Endothelial cell of umbilical vein (primary cell): ENCODE measurements around the gene VPS11. TPM values are rescaled to one million over a fixed set of nuclear protein-coding genes. Genes with fewer than 3 reads are reported as not detected.

ENCODE experiments used
- BruUV-seq: library from RNA; stranded (reverse); fragments of 400-500 nt; replicated peaks from 2 replicates; lab custom pipeline; 2021; lab: Mats Ljungman, UMichigan
- CTCF ChIA-PET: fragments of 300-600, 350-600 bp; sonication (Branson Sonifier 250); formaldehyde crosslinking; loops from one replicate; lab custom pipeline; 2021; ENCODE audit warnings: antibody characterized with exemption, inconsistent platforms; lab: Charles Lee
- POLR2A ChIA-PET: fragments of 300-600, 350-600 bp; sonication (Branson Sonifier 250); formaldehyde crosslinking; loops from one replicate; lab custom pipeline; 2021; ENCODE audit warnings: antibody characterized with exemption, inconsistent platforms; lab: Charles Lee
- DNase-seq: peaks from one replicate; pipeline ENCODE4 v3.0.0-alpha.2; 2011; ENCODE audit warnings: low read depth, low spot score
- FAIRE-seq: peaks from 2 replicates; lab custom pipeline; 2011; peaks lifted over from hg19 to GRCh38; lab: Jason Lieb, UNC
- H2AFZ ChIP-seq: 2 replicates; pipeline ENCODE4 v1.6.0; 2012; ENCODE audit warnings: low read depth, low read length, control low read depth, inconsistent platforms
- H3K27ac ChIP-seq: 2 replicates; pipeline ENCODE4 v1.5.1; 2011; ENCODE audit warnings: low read depth, mild to moderate bottlenecking, control low read depth, low read length, moderate library complexity; ENCODE audit not compliant: insufficient read depth
- H3K27me3 ChIP-seq, 2 experiments: 2 replicates each; pipeline versions ENCODE4 v1.6.0 to v1.6.1; 2011; ENCODE audit warnings: low read length in 2 of 2, mixed read lengths in 1 of 2; ENCODE audit not compliant: control insufficient read depth in 2 of 2, insufficient read depth in 2 of 2
- H3K36me3 ChIP-seq, 2 experiments: 2 replicates in 1 of 2; 3 replicates in 1 of 2; pipeline ENCODE4 v1.5.1; 2011; ENCODE audit warnings: low read length in 2 of 2, mild to moderate bottlenecking in 1 of 2, moderate library complexity in 1 of 2; ENCODE audit not compliant: control insufficient read depth in 2 of 2, insufficient read depth in 2 of 2; ENCODE audit errors: extremely low read depth in 1 of 2
- H3K4me1 ChIP-seq: 3 replicates; pipeline ENCODE4 v1.5.1; 2011; ENCODE audit warnings: mild to moderate bottlenecking, low read length; ENCODE audit not compliant: control insufficient read depth, insufficient read depth; ENCODE audit errors: extremely low read depth
- H3K4me2 ChIP-seq: 2 replicates; pipeline ENCODE4 v1.6.1; 2011; ENCODE audit warnings: low read length, control low read depth, mixed read lengths; ENCODE audit not compliant: insufficient read depth
- H3K4me3 ChIP-seq, 3 experiments: fragments of 200-600 bp in 1 of 3; sonication (generic), shearing (Covaris generic) in 1 of 3; replicated peaks in 1 of 3; 2 replicates each; pipeline ENCODE4 v1.5.1; 2011 to 2016; ENCODE audit warnings: control low read depth in 3 of 3, low read length in 3 of 3, mild to moderate bottlenecking in 2 of 3, inconsistent platforms in 1 of 3, low read depth in 1 of 3, moderate library complexity in 1 of 3; ENCODE audit not compliant: insufficient read depth in 1 of 3
- H3K79me2 ChIP-seq: 2 replicates; pipeline ENCODE4 v1.6.0; 2012; ENCODE audit warnings: low read length, inconsistent platforms; ENCODE audit not compliant: control insufficient read depth, insufficient read depth
- H3K9ac ChIP-seq: replicated peaks from 2 replicates; pipeline ENCODE3; 2011; ENCODE audit warnings: low read length, control low read depth; ENCODE audit not compliant: insufficient read depth; ENCODE audit errors: extremely low read depth
- H3K9me1 ChIP-seq: replicated peaks from 3 replicates; pipeline ENCODE4 v1.6.0; 2011; ENCODE audit warnings: mild to moderate bottlenecking, low read length; ENCODE audit not compliant: control insufficient read depth, insufficient read depth; ENCODE audit errors: extremely low read depth
- H3K9me3 ChIP-seq: replicated peaks from 2 replicates; pipeline ENCODE4 v1.5.1; 2012; ENCODE audit warnings: low read length, inconsistent platforms; ENCODE audit not compliant: control insufficient read depth, insufficient read depth
- H4K20me1 ChIP-seq: replicated peaks from 2 replicates; pipeline ENCODE3; 2011; ENCODE audit warnings: mild to moderate bottlenecking, low read length; ENCODE audit not compliant: control insufficient read depth, insufficient read depth; ENCODE audit errors: extremely low read depth
- EZH2 ChIP-seq: IDR thresholded peaks from 2 replicates; pipeline ENCODE4 v1.6.1; 2012; ENCODE audit warnings: borderline replicate concordance, low read depth, mild to moderate bottlenecking, moderate library complexity, low read length, inconsistent platforms; ENCODE audit not compliant: severe bottlenecking
- FOS ChIP-seq: IDR thresholded peaks from 2 replicates; pipeline ENCODE4 v1.6.1; 2011; ENCODE audit warnings: mild to moderate bottlenecking, low read length, moderate library complexity, borderline replicate concordance; ENCODE audit not compliant: insufficient read depth
- GATA2 ChIP-seq: IDR thresholded peaks from 2 replicates; pipeline ENCODE4 v1.7.0; 2011; ENCODE audit warnings: low read depth, mild to moderate bottlenecking, moderate library complexity, mixed read lengths, low read length; ENCODE audit not compliant: insufficient read length, insufficient read depth
- JUN ChIP-seq: IDR thresholded peaks from 2 replicates; pipeline ENCODE4 v1.6.1; 2011; ENCODE audit warnings: borderline replicate concordance, low read depth; ENCODE audit not compliant: insufficient read length, insufficient read depth
- MYC ChIP-seq: IDR thresholded peaks from one replicate; pipeline ENCODE4 v1.6.1; 2011; ENCODE audit warnings: mild to moderate bottlenecking, low read depth, low read length
- POLR2A ChIP-seq: IDR thresholded peaks from 2 replicates; pipeline ENCODE4 v1.6.1; 2012; ENCODE audit warnings: low read depth, mild to moderate bottlenecking, control low read depth, low read length
- POLR2AphosphoS5 ChIP-seq: IDR thresholded peaks from 2 replicates; pipeline ENCODE4 v1.6.1; 2012; ENCODE audit warnings: low read depth, mild to moderate bottlenecking, control low read depth, low read length, moderate library complexity; ENCODE audit not compliant: insufficient read depth
- dilution Hi-C: fragments of 300-500 bp; cut with MboI; formaldehyde crosslinking; loops from one replicate; pipeline ENCODE4 v1.15.0; 2019; ENCODE audit warnings: low sequenced_read_pairs; ENCODE audit not compliant: extremely low pct_ligation_motif_present
- intact Hi-C: fragments of 100-400 bp; cut with micrococcal nuclease; formaldehyde crosslinking; loops from one replicate; pipeline ENCODE4 v1.10.0; 2022
- polyA plus RNA-seq, 4 experiments: library from polyadenylated mRNA; depleted of rRNA in 3 of 4; stranded (reverse) in 3 of 4; unstranded in 1 of 4; fragments of >200 nt; gene quantifications; 2 replicates each; pipeline versions ENCODE4 v1.2.1 to v1.2.3, GENCODE V29; 2011 to 2012; ENCODE audit warnings: missing spikeins in 1 of 4
- total RNA-seq: library from RNA; stranded (reverse); gene quantifications from 2 replicates; pipeline ENCODE4 v1.2.3, GENCODE V29; 2021
- TF ChIP-seq, protein P1 (sequence below): IDR thresholded peaks from 2 replicates; pipeline ENCODE4 v1.6.1; 2011; ENCODE audit not compliant: insufficient read depth, insufficient read length
- TF ChIP-seq, protein P2 (sequence below), 2 donors: IDR thresholded peaks; 1 replicate in 1 of 2; 2 replicates in 1 of 2; pipeline ENCODE4 v1.5.1; 2011; ENCODE audit warnings: low read length in 2 of 2, mild to moderate bottlenecking in 2 of 2, moderate library complexity in 2 of 2, control low read depth in 1 of 2, inconsistent platforms in 1 of 2, low read depth in 1 of 2; ENCODE audit not compliant: insufficient read depth in 1 of 2; ENCODE audit errors: extremely low read depth in 1 of 2

Gene VPS11
- total and polyA plus RNA-seq, 2 donors (not counting 3 experiments of a cell fraction or from before 2014, with no cell fraction given), result 26.4 to 31.0 TPM

DNA sequence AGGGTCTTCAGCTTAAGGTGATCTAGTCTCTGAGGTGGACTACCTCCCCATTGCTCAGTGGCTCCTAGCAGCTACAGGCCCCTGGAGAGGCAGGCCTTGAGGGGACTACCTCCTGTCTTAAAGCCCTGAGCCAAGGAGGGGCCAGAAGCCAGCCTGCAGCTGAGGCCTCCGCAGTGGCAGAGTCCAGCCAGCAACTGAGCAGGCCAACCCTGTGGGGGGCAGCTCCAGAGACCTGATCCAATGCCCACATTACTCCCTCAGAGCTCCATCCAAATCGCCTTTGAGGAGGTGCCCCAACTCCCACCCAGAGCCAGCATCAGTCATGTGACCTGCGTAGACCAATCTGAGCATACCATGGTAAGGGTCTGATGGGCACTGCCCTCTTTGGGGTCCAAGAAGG, 42.2 kb downstream of the VPS11 start:
- dilution Hi-C loops (no loop called here), intact Hi-C loops (no loop called here)
- ChIA-PET CTCF (interaction anchor here (0.9 to 2.0 kb wide), 3 partner anchors 11 to 24 kb away, joined by 3 to 7 read pairs (median 4); partner anchors contain the start of gene HINFP), POLR2A (interaction anchor here (1.9 kb wide), 1 partner anchor 15 kb away, joined by 4 read pairs; a partner anchor contains a TSS)
- DNase-seq, result no peak
- no peaks in the 10 kb centered on the region for H3K27me3 ChIP-seq
- H3K9me1 ChIP-seq, result no peaks in the 10 kb centered on the region
- no peak overlapping the region for H3K4me2 ChIP-seq
- TF ChIP-seq POLR2A, result no peak
- no peak for TF ChIP-seq FOS
- TF ChIP-seq MYC, result no peak
- H2AFZ ChIP-seq, result no peak overlapping the region
- no peak overlapping the region for H3K27ac ChIP-seq
- BruUV-seq, result no TSS peak
- peaks cover 13% of the 10 kb centered on the region for H3K4me1 ChIP-seq
- no peak for FAIRE-seq
- no peak overlapping the region for H3K4me3 ChIP-seq
- no peaks in the 10 kb centered on the region for H3K9me3 ChIP-seq
- peaks cover 7 to 25% of the 10 kb centered on the region in 2 experiments for H3K36me3 ChIP-seq
- no peaks in the 10 kb centered on the region for H3K79me2 ChIP-seq
- H4K20me1 ChIP-seq, result no peaks in the 10 kb centered on the region
- no peak overlapping the region for H3K9ac ChIP-seq

DNA sequence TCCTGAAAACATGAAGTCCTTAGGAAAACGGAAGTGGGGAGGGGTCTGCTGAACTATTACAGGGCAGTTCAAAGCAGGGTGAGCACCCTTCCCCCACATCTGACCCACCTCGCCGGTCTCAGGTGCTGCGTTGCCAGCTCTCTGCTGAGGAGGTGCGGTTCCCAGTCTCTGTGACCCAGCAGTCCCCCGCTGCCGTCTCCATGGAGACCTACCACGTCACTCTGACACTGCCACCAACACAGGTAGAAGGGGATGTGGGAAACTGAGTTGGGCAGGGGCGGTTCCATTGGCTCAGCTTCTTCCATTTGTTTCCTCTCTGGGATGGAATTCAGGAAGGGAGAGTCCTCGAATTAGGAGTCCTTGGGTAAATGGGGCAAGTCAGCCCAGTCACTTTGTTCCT, 42.8 kb downstream of the VPS11 start:
- H3K36me3 ChIP-seq, result peaks cover 7 to 25% of the 10 kb centered on the region in 2 experiments
- no peaks in the 10 kb centered on the region for H4K20me1 ChIP-seq
- no peaks in the 10 kb centered on the region for H3K9me1 ChIP-seq
- POLR2A ChIA-PET, result no interaction called here
- no peak overlapping the region for H3K9ac ChIP-seq
- H3K4me2 ChIP-seq, result no peak overlapping the region
- H3K79me2 ChIP-seq, result no peaks in the 10 kb centered on the region
- no TSS peak for BruUV-seq
- FAIRE-seq, result no peak
- peaks cover 15% of the 10 kb centered on the region for H3K4me1 ChIP-seq
- H3K4me3 ChIP-seq, result no peak overlapping the region
- intact Hi-C loops, result no loop called here
- no peaks in the 10 kb centered on the region for H3K27me3 ChIP-seq
- no peak overlapping the region for H3K27ac ChIP-seq
- no peaks in the 10 kb centered on the region for H3K9me3 ChIP-seq
- CTCF ChIA-PET, result interaction anchor here (1.6 kb wide), 1 partner anchor 15 kb away, joined by 4 read pairs; a partner anchor contains a TSS
- no peak overlapping the region for H2AFZ ChIP-seq
- DNase-seq, result no peak
- dilution Hi-C loops, result no loop called here
- TF ChIP-seq, protein P1, sequence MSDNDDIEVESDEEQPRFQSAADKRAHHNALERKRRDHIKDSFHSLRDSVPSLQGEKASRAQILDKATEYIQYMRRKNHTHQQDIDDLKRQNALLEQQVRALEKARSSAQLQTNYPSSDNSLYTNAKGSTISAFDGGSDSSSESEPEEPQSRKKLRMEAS, result no peak
- no peak for TF ChIP-seq FOS
- TF ChIP-seq GATA2, result no peak
- no peak for TF ChIP-seq POLR2A
- TF ChIP-seq, protein P2, sequence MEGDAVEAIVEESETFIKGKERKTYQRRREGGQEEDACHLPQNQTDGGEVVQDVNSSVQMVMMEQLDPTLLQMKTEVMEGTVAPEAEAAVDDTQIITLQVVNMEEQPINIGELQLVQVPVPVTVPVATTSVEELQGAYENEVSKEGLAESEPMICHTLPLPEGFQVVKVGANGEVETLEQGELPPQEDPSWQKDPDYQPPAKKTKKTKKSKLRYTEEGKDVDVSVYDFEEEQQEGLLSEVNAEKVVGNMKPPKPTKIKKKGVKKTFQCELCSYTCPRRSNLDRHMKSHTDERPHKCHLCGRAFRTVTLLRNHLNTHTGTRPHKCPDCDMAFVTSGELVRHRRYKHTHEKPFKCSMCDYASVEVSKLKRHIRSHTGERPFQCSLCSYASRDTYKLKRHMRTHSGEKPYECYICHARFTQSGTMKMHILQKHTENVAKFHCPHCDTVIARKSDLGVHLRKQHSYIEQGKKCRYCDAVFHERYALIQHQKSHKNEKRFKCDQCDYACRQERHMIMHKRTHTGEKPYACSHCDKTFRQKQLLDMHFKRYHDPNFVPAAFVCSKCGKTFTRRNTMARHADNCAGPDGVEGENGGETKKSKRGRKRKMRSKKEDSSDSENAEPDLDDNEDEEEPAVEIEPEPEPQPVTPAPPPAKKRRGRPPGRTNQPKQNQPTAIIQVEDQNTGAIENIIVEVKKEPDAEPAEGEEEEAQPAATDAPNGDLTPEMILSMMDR (IDR thresholded peaks at IDR 0.05; ENCODE audit: extremely low read depth in 1 of 2, insufficient read depth in 1 of 2, low read depth in 1 of 2, low read length in 2 of 2), result no peak
- no peak for TF ChIP-seq JUN
- TF ChIP-seq EZH2, result no peak
- TF ChIP-seq POLR2AphosphoS5, result no peak
- TF ChIP-seq MYC, result no peak
